ENCODE data around the gene CALML3.

Gene CALML3

GRCh38 chr10:5573968-5574641 lies 49.3 kb downstream of the CALML3 start:
- no peak for DNase-seq

GRCh38 chr10:5574642-5575131 lies 49.9 kb downstream of the CALML3 start:
- no peak for DNase-seq

- no peak for DNase-seq
Measured at GRCh38 chr10:5575144-5575481, 50.4 kb downstream of the CALML3 start.

- DNase-seq, result no peak
Measured at GRCh38 chr10:5575482-5576153, 50.9 kb downstream of the CALML3 start.

GRCh38 chr10:5576154-5576748 lies 51.5 kb downstream of the CALML3 start:
- DNase-seq, result no peak

All from OCI-M1 (cell line).